ENCODE results near the gene ETF1.

DNA sequence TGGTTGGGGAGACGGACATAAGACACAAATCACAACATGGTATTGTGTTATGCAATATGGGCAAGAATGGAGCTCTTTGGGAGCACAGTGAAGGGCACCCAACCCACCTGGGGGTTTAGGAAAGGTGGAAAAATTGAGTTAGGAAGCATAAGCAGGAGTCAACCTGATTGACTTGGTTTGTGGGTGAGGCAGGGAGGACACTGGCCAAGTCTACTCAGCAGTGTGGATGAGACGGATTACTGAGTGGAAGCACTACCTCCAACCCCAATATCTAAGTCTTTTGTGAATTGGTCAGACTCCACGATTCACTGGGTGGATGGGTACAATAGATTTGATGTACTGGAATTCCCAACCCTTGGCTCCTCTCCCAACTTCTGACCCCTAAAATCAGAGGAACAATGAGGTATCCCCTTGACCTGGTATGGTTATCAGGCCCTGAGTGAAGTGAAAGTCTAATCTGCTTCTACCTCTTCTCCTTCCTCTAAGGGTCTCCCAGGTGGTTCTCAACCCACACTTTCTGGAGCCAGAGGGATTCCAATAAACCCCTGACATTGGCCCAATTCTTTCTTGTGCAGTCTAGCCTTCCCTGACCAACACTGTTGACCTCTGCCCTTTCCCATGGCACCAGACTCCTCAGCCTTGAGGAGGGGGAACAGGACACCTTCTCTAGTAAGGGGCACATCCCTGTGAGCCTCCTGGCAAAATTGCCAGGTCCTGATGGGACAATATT lies 72.5 kb downstream of the ETF1 start:
- TF ChIP-seq, protein P1, sequence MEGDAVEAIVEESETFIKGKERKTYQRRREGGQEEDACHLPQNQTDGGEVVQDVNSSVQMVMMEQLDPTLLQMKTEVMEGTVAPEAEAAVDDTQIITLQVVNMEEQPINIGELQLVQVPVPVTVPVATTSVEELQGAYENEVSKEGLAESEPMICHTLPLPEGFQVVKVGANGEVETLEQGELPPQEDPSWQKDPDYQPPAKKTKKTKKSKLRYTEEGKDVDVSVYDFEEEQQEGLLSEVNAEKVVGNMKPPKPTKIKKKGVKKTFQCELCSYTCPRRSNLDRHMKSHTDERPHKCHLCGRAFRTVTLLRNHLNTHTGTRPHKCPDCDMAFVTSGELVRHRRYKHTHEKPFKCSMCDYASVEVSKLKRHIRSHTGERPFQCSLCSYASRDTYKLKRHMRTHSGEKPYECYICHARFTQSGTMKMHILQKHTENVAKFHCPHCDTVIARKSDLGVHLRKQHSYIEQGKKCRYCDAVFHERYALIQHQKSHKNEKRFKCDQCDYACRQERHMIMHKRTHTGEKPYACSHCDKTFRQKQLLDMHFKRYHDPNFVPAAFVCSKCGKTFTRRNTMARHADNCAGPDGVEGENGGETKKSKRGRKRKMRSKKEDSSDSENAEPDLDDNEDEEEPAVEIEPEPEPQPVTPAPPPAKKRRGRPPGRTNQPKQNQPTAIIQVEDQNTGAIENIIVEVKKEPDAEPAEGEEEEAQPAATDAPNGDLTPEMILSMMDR (IDR thresholded peaks at IDR 0.05; ENCODE audit: insufficient read depth, low read depth, low read length): no peak
- TF ChIP-seq EZH2 (IDR thresholded peaks at IDR 0.05; ENCODE audit: insufficient read depth, low read length): no peak

Measured in astrocyte (in vitro differentiated cells and primary cell).